WTC11 (cell line): ENCODE results near the gene OTOGL.

Experiments
- CTCF ChIP-seq: fragments of 200-600 bp; IDR thresholded peaks from 2 replicates; pipeline ENCODE4 v1.8.0; 2022; ENCODE audit warnings: antibody characterized with exemption
- IRF2 ChIP-seq: sonication (generic); formaldehyde crosslinking; IDR thresholded peaks from 2 replicates; pipeline ENCODE4 v1.8.0; 2022; ENCODE audit warnings: low read depth, missing genetic modification reagents, borderline replicate concordance
- MAX ChIP-seq: sonication (generic); formaldehyde crosslinking; IDR thresholded peaks from 2 replicates; pipeline ENCODE4 v1.8.0; 2022; ENCODE audit warnings: mild to moderate bottlenecking, missing genetic modification reagents
- SMAD4 ChIP-seq: sonication (generic); formaldehyde crosslinking; IDR thresholded peaks from 2 replicates; pipeline ENCODE4 v1.8.0; 2022; ENCODE audit warnings: mild to moderate bottlenecking, missing genetic modification reagents
- TEAD4 ChIP-seq: sonication (generic); formaldehyde crosslinking; IDR thresholded peaks from 2 replicates; pipeline ENCODE4 v1.8.0; 2022; ENCODE audit warnings: mild to moderate bottlenecking, missing genetic modification reagents
- ZNF121 ChIP-seq: sonication (generic); formaldehyde crosslinking; IDR thresholded peaks from 2 replicates; pipeline ENCODE4 v1.8.0; 2023; ENCODE audit warnings: missing genetic modification reagents

GRCh38 chr12:80107221-80107620 lies 7.9 kb downstream of the OTOGL start:
- TF ChIP-seq TEAD4 (CRISPR knock-in tag) (no peak), ZNF121 (CRISPR knock-in tag) (no peak), CTCF (no peak), SMAD4 (no peak), IRF2 (no peak), MAX (CRISPR knock-in tag) (no peak)
